ENCODE data around the gene SERPIND1. TPM values are rescaled to one million over a fixed set of nuclear protein-coding genes. Genes with fewer than 3 reads are reported as not detected.

The SERPIND1 gene
- total RNA-seq, 4 donors from 2014 or later, result not detected

DNA sequence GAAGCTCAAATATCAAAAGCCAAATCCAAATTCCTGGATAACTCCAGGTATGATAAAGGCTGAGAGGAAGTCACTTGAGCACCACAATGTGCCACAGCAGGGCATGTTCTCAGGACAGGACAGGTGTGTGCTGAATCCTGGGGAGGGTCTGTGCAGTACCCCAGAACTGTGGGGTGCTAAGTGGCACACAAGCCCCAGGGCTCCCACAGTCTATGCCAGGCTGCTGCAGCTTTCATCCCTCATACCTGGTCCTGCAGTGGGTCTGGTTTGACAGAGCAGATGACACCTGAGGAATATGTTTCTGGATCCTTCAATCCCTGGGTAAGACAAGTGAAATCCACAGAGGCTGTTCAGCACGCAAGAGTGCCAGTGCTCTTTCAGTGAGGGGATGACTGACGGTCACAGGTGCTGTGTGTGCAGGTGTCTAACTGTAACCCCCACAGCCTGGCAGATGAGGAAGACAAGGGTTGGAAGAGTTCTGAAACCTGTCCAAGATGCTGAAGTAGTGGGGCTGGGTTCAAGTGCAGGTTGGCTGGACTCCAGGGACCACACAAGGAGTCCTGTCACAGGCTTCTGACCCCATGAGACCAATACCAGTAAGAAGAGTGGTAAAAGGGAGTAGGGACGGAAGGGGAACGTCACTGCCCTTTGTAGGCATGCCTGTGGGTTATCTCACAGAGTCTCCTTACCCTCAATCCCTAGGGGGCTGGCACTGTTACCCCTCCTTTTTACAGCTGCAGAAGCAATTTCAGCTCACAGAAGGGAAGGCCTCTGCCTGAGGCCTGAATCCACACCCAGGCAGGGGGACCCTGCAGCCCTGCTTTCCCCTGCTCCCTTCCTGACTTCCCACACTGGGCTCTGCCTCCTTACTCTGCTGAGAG is 14.1 kb downstream of the SERPIND1 start:
- no peak overlapping the region for H3K27ac ChIP-seq
- TF ChIP-seq POLR2A (IDR thresholded peaks at IDR 0.05), result no peak
- TF ChIP-seq, protein P1, sequence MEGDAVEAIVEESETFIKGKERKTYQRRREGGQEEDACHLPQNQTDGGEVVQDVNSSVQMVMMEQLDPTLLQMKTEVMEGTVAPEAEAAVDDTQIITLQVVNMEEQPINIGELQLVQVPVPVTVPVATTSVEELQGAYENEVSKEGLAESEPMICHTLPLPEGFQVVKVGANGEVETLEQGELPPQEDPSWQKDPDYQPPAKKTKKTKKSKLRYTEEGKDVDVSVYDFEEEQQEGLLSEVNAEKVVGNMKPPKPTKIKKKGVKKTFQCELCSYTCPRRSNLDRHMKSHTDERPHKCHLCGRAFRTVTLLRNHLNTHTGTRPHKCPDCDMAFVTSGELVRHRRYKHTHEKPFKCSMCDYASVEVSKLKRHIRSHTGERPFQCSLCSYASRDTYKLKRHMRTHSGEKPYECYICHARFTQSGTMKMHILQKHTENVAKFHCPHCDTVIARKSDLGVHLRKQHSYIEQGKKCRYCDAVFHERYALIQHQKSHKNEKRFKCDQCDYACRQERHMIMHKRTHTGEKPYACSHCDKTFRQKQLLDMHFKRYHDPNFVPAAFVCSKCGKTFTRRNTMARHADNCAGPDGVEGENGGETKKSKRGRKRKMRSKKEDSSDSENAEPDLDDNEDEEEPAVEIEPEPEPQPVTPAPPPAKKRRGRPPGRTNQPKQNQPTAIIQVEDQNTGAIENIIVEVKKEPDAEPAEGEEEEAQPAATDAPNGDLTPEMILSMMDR (IDR thresholded peaks at IDR 0.05), result no peak
- DNase-seq, result no peak
- no peak overlapping the region for H3K4me3 ChIP-seq
- H3K27me3 ChIP-seq, result no peaks in the 10 kb centered on the region
- peaks cover 0 to 50% (median 0%) of the 10 kb centered on the region in 3 donors for H3K36me3 ChIP-seq
- peaks cover 0 to 4% (median 0%) of the 10 kb centered on the region in 4 donors for H3K4me1 ChIP-seq
- H3K9me3 ChIP-seq, result no peaks in the 10 kb centered on the region

DNA sequence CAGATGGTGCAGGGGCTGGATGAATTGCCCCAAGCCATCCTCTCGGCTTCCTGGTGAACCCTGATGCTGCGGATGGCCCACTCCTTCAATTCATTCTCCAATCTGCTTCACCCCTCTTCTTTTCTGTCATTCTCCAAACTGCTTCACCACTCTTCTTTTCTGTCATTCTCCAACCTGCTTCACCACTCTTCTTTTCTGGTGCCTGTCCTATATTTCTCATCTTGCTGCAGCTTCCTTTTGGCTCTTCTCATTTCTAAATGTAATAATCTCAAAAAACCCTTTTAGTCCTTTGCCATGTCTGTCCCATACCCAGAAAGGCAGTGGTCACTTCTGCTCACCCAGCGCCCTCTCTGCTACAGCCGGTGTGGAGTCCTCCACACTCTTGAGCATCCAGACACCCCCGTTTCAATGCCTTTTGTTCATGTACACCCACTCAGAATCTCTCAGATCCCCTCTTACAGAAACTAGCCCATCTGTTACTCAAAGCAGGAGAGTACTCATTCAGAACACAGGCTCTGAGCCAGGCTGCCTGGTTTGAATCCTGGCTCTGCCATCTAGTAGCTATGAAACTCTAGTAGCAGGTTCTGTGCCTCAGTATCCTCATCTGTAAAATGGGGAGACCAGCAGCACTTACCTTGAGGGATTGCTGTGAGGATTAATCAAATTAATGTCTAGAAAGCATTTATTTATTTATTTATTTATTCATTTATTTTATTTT is 14.9 kb downstream of the SERPIND1 start:
- no peak overlapping the region for H3K4me3 ChIP-seq
- TF ChIP-seq, protein P1 (IDR thresholded peaks at IDR 0.05), result no peak
- TF ChIP-seq POLR2A (IDR thresholded peaks at IDR 0.05), result no peak
- no peak overlapping the region for H3K27ac ChIP-seq
- peaks cover 0 to 50% (median 0%) of the 10 kb centered on the region in 3 donors for H3K36me3 ChIP-seq
- no peaks in the 10 kb centered on the region for H3K27me3 ChIP-seq
- DNase-seq, result no peak
- H3K9me3 ChIP-seq, result no peaks in the 10 kb centered on the region
- peaks cover 0 to 3% (median 0%) of the 10 kb centered on the region in 4 donors for H3K4me1 ChIP-seq

DNA sequence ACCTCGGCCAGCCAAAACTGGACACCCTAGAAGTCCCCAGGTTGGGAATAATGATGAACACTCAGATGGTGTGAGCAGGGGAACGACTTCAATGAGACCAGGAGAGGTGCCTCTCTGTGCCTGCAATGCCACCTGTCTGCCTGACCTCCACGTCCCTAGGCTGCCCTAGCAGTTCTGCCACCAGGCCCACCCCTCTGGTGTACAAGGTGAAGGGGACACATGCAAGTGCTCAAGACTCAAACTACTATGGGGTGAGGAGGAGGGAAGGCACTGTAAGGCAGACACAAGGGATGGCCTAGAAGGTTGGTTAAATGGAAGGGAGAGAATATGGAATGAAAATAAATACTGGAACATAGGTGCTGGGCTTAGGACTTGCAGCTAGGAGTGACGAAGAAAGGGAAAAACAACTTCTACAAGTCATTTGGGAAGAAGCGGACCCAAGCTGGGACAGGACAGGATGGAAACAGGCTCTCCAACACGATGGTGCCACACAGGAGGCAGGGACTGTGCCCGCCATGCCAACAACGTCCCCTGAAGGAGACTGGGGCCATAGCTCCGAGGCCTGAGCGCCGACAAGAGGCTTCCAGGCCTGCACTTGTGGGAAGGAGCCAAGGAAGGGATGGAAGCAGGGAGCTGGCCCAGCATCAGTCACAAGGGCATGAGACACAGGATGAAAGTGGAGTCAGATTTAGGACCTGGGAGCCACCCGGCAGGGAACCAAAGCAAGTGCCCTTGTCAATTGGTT is 18.5 kb downstream of the SERPIND1 start:
- no peaks in the 10 kb centered on the region for H3K4me1 ChIP-seq
- no peak overlapping the region for H3K27ac ChIP-seq
- H3K36me3 ChIP-seq, result peaks cover 0 to 59% (median 0%) of the 10 kb centered on the region in 3 donors
- no peak for DNase-seq
- no peaks in the 10 kb centered on the region for H3K9me3 ChIP-seq
- H3K27me3 ChIP-seq, result no peaks in the 10 kb centered on the region
- TF ChIP-seq, protein P1 (IDR thresholded peaks at IDR 0.05), result no peak
- TF ChIP-seq POLR2A (IDR thresholded peaks at IDR 0.05), result no peak
- H3K4me3 ChIP-seq, result no peak overlapping the region

DNA sequence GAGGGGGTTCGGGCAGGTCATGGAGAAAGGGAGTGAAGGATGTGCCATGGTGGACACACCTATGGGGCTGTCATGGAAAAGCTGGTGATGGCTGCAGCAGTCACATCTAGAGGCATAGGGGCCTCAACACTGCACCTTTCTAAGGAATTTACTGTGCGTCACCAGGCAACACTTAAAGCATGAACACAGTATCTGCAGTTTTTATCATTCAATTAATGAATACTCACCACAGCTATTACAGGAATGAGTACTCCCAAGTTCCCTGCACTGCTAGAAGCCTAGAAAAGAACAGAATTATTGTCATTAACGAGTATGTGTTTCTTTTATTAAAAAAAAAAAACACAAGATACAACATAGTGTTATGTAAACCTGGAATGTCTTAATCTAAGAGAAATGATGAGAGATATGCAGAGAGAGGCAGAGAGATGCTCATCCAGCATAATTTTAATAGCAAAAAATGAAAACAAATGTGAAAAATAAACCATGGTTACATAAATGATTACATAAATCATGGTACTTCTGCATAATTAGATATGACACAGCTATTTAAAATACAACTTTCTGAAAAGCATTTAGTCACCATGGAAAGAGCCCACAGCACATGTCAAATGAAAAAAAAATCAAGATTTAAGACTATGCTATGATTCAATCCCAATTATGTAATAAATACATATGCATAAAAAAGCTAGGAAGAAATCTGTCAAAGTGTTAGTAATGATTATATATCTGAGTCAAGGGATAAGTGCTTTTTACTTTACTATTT is 19.2 kb downstream of the SERPIND1 start:
- Histone ChIP-seq H3K9me3 (no peaks in the 10 kb centered on the region), H3K27me3 (no peaks in the 10 kb centered on the region), H3K27ac (no peak overlapping the region), H3K4me3 (no peak overlapping the region), H3K36me3 (peaks cover 0 to 59% (median 0%) of the 10 kb centered on the region in 3 donors), H3K4me1 (no peaks in the 10 kb centered on the region)
- no peak for TF ChIP-seq POLR2A (IDR thresholded peaks at IDR 0.05)
- TF ChIP-seq, protein P1 (IDR thresholded peaks at IDR 0.05), result no peak
- no peak for DNase-seq

Data from Peyer's patch (tissue), 4 donors.